Loucy (cell line): ENCODE results near the gene PLXNA4.

Source experiments
- H2AFZ ChIP-seq: fragments of 200-600 bp; sonication (generic); 2 replicates; pipeline ENCODE4 v1.6.0; 2016; ENCODE audit warnings: antibody characterized with exemption, mild to moderate bottlenecking, low read length, moderate library complexity
- H3F3A ChIP-seq: fragments of 200-600 bp; 2 replicates; pipeline ENCODE4 v1.6.0; 2016; ENCODE audit warnings: antibody characterized with exemption, low read depth, mild to moderate bottlenecking
- H3K27me3 ChIP-seq: fragments of 200-600 bp; sonication (generic); 2 replicates; pipeline ENCODE4 v1.6.1; 2014; ENCODE audit warnings: low read length, mild to moderate bottlenecking; ENCODE audit not compliant: insufficient read depth, poor library complexity, severe bottlenecking
- H3K36me3 ChIP-seq: fragments of 200-600 bp; sonication (generic); 2 replicates; pipeline ENCODE4 v1.6.1; 2016; ENCODE audit warnings: low read length; ENCODE audit not compliant: insufficient read depth
- H3K4me1 ChIP-seq: fragments of 200-600 bp; sonication (generic); 2 replicates; pipeline ENCODE4 v1.5.1; 2014; ENCODE audit warnings: low read length, mild to moderate bottlenecking; ENCODE audit not compliant: insufficient read depth, poor library complexity, severe bottlenecking
- H3K4me2 ChIP-seq: fragments of 200-600 bp; sonication (generic); 2 replicates; pipeline ENCODE4 v1.6.0; 2014; ENCODE audit warnings: antibody characterized with exemption, low read length, low read depth, mild to moderate bottlenecking; ENCODE audit not compliant: poor library complexity, severe bottlenecking
- H3K4me3 ChIP-seq: fragments of 200-600 bp; sonication (generic); 2 replicates; pipeline ENCODE4 v1.5.1; 2014; ENCODE audit warnings: low read length, mild to moderate bottlenecking, mixed read lengths; ENCODE audit not compliant: poor library complexity, severe bottlenecking
- H3K79me2 ChIP-seq: fragments of 200-600 bp; sonication (generic); 2 replicates; pipeline ENCODE4 v1.6.1; 2014; ENCODE audit warnings: low read length; ENCODE audit not compliant: insufficient read depth
- H3K9ac ChIP-seq: fragments of 200-600 bp; sonication (generic); 2 replicates; pipeline ENCODE4 v1.6.0; 2014; ENCODE audit warnings: mild to moderate bottlenecking, low read depth, low read length, moderate library complexity; ENCODE audit not compliant: poor library complexity, severe bottlenecking
- H3K9me2 ChIP-seq: fragments of 200-600 bp; sonication (generic); replicated peaks from 2 replicates; pipeline ENCODE4 v1.6.1; 2016; ENCODE audit warnings: low read depth, low read length, mixed read lengths
- H3K9me3 ChIP-seq: fragments of 200-600 bp; sonication (generic); 2 replicates; pipeline ENCODE4 v1.6.1; 2014; ENCODE audit warnings: mild to moderate bottlenecking, antibody characterized with exemption, low read length, low read depth; ENCODE audit not compliant: insufficient read depth
- H4K20me1 ChIP-seq: fragments of 200-600 bp; sonication (generic); 2 replicates; pipeline ENCODE4 v1.6.0; 2014; ENCODE audit warnings: antibody characterized with exemption, low read length, mild to moderate bottlenecking; ENCODE audit not compliant: insufficient read depth, poor library complexity, severe bottlenecking
- CTCF ChIP-seq: fragments of 200-600 bp; sonication (generic); conservative IDR thresholded peaks from 2 replicates; pipeline ENCODE4 v1.5.1; 2014; ENCODE audit warnings: mild to moderate bottlenecking, antibody characterized with exemption, low read length
- EZH2phosphoT487 ChIP-seq: fragments of 200-600 bp; IDR thresholded peaks from 2 replicates; pipeline ENCODE4 v1.6.1; 2018; ENCODE audit warnings: antibody characterized with exemption, mild to moderate bottlenecking, moderate library complexity, borderline replicate concordance

Gene PLXNA4

GRCh38 chr7:132207211-132207610 lies 369.1 kb downstream of the PLXNA4 start:
- TF ChIP-seq CTCF, result no peak
- no peak for TF ChIP-seq EZH2phosphoT487
- no peak overlapping the region for H3K9ac ChIP-seq
- H3K4me3 ChIP-seq, result no peak overlapping the region
- H3K36me3 ChIP-seq, result no peaks in the 10 kb centered on the region
- H3K79me2 ChIP-seq, result no peaks in the 10 kb centered on the region
- H3K4me2 ChIP-seq, result no peak overlapping the region
- no peak overlapping the region for H2AFZ ChIP-seq
- no peaks in the 10 kb centered on the region for H3K4me1 ChIP-seq
- no peaks in the 10 kb centered on the region for H4K20me1 ChIP-seq
- no peaks in the 10 kb centered on the region for H3K9me3 ChIP-seq
- H3K9me2 ChIP-seq, result no peaks in the 10 kb centered on the region
- no peaks in the 10 kb centered on the region for H3F3A ChIP-seq
- no peaks in the 10 kb centered on the region for H3K27me3 ChIP-seq

GRCh38 chr7:132206594-132206993 lies 369.7 kb downstream of the PLXNA4 start:
- Histone ChIP-seq H2AFZ (no peak overlapping the region), H3K27me3 (no peaks in the 10 kb centered on the region), H3F3A (no peaks in the 10 kb centered on the region)

GRCh38 chr7:132205509-132205908 lies 370.8 kb downstream of the PLXNA4 start:
- Histone ChIP-seq H3K27me3 (no peaks in the 10 kb centered on the region), H3K4me2 (no peak overlapping the region), H2AFZ (no peak overlapping the region), H3K36me3 (no peaks in the 10 kb centered on the region), H3K4me3 (no peak overlapping the region), H3K9ac (no peak overlapping the region), H3K9me2 (no peaks in the 10 kb centered on the region), H4K20me1 (no peaks in the 10 kb centered on the region), H3K9me3 (no peaks in the 10 kb centered on the region), H3K4me1 (no peaks in the 10 kb centered on the region), H3F3A (no peaks in the 10 kb centered on the region), H3K79me2 (no peaks in the 10 kb centered on the region)
- TF ChIP-seq CTCF, result no peak
- no peak for TF ChIP-seq EZH2phosphoT487

More at GRCh38 chr7:132206594-132206993, 369.7 kb downstream of the PLXNA4 start:
- Histone ChIP-seq H3K9me3 (no peaks in the 10 kb centered on the region), H4K20me1 (no peaks in the 10 kb centered on the region), H3K36me3 (no peaks in the 10 kb centered on the region), H3K4me3 (no peak overlapping the region), H3K9me2 (no peaks in the 10 kb centered on the region), H3K4me1 (no peaks in the 10 kb centered on the region), H3K4me2 (no peak overlapping the region), H3K9ac (no peak overlapping the region), H3K79me2 (no peaks in the 10 kb centered on the region)
- TF ChIP-seq EZH2phosphoT487 (no peak), CTCF (no peak)
